ENCODE results near the gene STXBP6. TPM values are rescaled to one million over a fixed set of nuclear protein-coding genes. Genes with fewer than 3 reads are reported as not detected.

The STXBP6 gene
- total RNA-seq, 1 donor from 2014 or later = 0.98 TPM

GRCh38 chr14:25052921-25053320 lies 3.0 kb upstream of the STXBP6 start:
- no peak for DNase-seq (ENCODE audit: low spot score)
- ATAC-seq = no peak

- DNase-seq (ENCODE audit: low spot score) (no peak), ATAC-seq (no peak)
Observed at GRCh38 chr14:25052385-25052784, 2.4 kb upstream of the STXBP6 start.

- ATAC-seq (peak; percentile 49), DNase-seq (ENCODE audit: low spot score) (no peak)
Observed at GRCh38 chr14:25050269-25051150, 563 bp upstream of the STXBP6 start.

GRCh38 chr14:25049093-25049567 lies 817 bp downstream of the STXBP6 start:
- DNase-seq (ENCODE audit: low spot score) (no peak), ATAC-seq (no peak)

GRCh38 chr14:25048170-25049016 lies 1.6 kb downstream of the STXBP6 start:
- ATAC-seq = no peak
- DNase-seq (ENCODE audit: low spot score) = no peak

GRCh38 chr14:25046301-25046943 lies 3.5 kb downstream of the STXBP6 start:
- ATAC-seq (no peak), DNase-seq (ENCODE audit: low spot score) (no peak)

GRCh38 chr14:25044106-25044698 lies 5.7 kb downstream of the STXBP6 start:
- no peak for ATAC-seq

GRCh38 chr14:25042362-25043299 lies 7.3 kb downstream of the STXBP6 start:
- DNase-seq (ENCODE audit: low spot score) (no peak), ATAC-seq (peak; percentile 90)

More at GRCh38 chr14:25044106-25044698, 5.7 kb downstream of the STXBP6 start:
- no peak for DNase-seq (ENCODE audit: low spot score)

- DNase-seq (ENCODE audit: low spot score) (no peak), ATAC-seq (peak; percentile 26)
Observed at GRCh38 chr14:25041898-25042297, 8.0 kb downstream of the STXBP6 start.

- ATAC-seq = peak; percentile 65
Observed at GRCh38 chr14:25041484-25041883, 8.5 kb downstream of the STXBP6 start.

GRCh38 chr14:25039933-25040332 lies 10.0 kb downstream of the STXBP6 start:
- no peak for ATAC-seq

More at GRCh38 chr14:25041484-25041883, 8.5 kb downstream of the STXBP6 start:
- DNase-seq (ENCODE audit: low spot score) = no peak

GRCh38 chr14:25038044-25038668 lies 11.8 kb downstream of the STXBP6 start:
- ATAC-seq (no peak), DNase-seq (ENCODE audit: low spot score) (no peak)

More at GRCh38 chr14:25039933-25040332, 10.0 kb downstream of the STXBP6 start:
- no peak for DNase-seq (ENCODE audit: low spot score)

- ATAC-seq (no peak), DNase-seq (ENCODE audit: low spot score) (no peak)
Observed at GRCh38 chr14:25037032-25037431, 12.9 kb downstream of the STXBP6 start.

- ATAC-seq = no peak
- DNase-seq (ENCODE audit: low spot score) = no peak
Observed at GRCh38 chr14:25034803-25035681, 14.9 kb downstream of the STXBP6 start.

GRCh38 chr14:25033358-25033757 lies 16.6 kb downstream of the STXBP6 start:
- no peak for ATAC-seq
- DNase-seq (ENCODE audit: low spot score) = no peak

- ATAC-seq (peak; percentile 76), DNase-seq (ENCODE audit: low spot score) (no peak)
Observed at GRCh38 chr14:25032092-25032784, 17.7 kb downstream of the STXBP6 start.

GRCh38 chr14:25026476-25027137 lies 23.3 kb downstream of the STXBP6 start:
- ATAC-seq (no peak), DNase-seq (ENCODE audit: low spot score) (no peak)
